D721Med (cell line): ENCODE data around the gene KAT5.

ENCODE experiments used
- DNase-seq: peaks from one replicate; pipeline ENCODE4 v3.0.0; 2011; ENCODE audit warnings: low spot score; ENCODE audit not compliant: insufficient read length
- FAIRE-seq: peaks from 2 replicates; lab custom pipeline; 2011; peaks lifted over from hg19 to GRCh38; lab: Jason Lieb, UNC
- CTCF ChIP-seq: IDR thresholded peaks from 2 replicates; pipeline ENCODE4 v1.5.1; 2012; ENCODE audit warnings: mild to moderate bottlenecking, control low read depth; ENCODE audit not compliant: insufficient read depth; ENCODE audit errors: missing control alignments

Gene KAT5

GRCh38 chr11:65718531-65718930 lies 6.5 kb downstream of the KAT5 start:
- TF ChIP-seq CTCF = no peak
- FAIRE-seq (no peak), DNase-seq (no peak)

- FAIRE-seq (no peak), DNase-seq (no peak)
- TF ChIP-seq CTCF = no peak
These were observed 7.0 kb downstream of the KAT5 start for GRCh38 chr11:65718964-65719492.

GRCh38 chr11:65719871-65720210 lies 7.8 kb downstream of the KAT5 start:
- DNase-seq = no peak

GRCh38 chr11:65720211-65720934 lies 8.3 kb downstream of the KAT5 start, which contains the start of gene RNASEH2C:
Gene RNASEH2C (minus strand): TSS chr11:65720798. CDS start chr11:65720758, 40 bp downstream.
- TF ChIP-seq CTCF = no peak
- no peak for FAIRE-seq
- DNase-seq = peak; percentile 92

More at GRCh38 chr11:65719871-65720210, 7.8 kb downstream of the KAT5 start:
- no peak for FAIRE-seq
- no peak for TF ChIP-seq CTCF

GRCh38 chr11:65722261-65722660 lies 10.2 kb downstream of the KAT5 start:
- peak; percentile 77 for DNase-seq
- TF ChIP-seq CTCF = no peak
- FAIRE-seq = peak; percentile 90

- no peak for TF ChIP-seq CTCF
- no peak for DNase-seq
- FAIRE-seq = no peak
These were observed 14.6 kb downstream of the KAT5 start for GRCh38 chr11:65726660-65727059.

GRCh38 chr11:65727865-65728264 lies 15.8 kb downstream of the KAT5 start:
- FAIRE-seq (no peak), DNase-seq (no peak)
- no peak for TF ChIP-seq CTCF
